ENCODE data around the gene SLC29A2. TPM values are rescaled to one million over a fixed set of nuclear protein-coding genes. Genes with fewer than 3 reads are reported as not detected.

Gene SLC29A2
- total and polyA plus RNA-seq, 2 donors (not counting 3 experiments of a cell fraction or from before 2014, with no cell fraction given), result 2.4 to 5.2 TPM

DNA sequence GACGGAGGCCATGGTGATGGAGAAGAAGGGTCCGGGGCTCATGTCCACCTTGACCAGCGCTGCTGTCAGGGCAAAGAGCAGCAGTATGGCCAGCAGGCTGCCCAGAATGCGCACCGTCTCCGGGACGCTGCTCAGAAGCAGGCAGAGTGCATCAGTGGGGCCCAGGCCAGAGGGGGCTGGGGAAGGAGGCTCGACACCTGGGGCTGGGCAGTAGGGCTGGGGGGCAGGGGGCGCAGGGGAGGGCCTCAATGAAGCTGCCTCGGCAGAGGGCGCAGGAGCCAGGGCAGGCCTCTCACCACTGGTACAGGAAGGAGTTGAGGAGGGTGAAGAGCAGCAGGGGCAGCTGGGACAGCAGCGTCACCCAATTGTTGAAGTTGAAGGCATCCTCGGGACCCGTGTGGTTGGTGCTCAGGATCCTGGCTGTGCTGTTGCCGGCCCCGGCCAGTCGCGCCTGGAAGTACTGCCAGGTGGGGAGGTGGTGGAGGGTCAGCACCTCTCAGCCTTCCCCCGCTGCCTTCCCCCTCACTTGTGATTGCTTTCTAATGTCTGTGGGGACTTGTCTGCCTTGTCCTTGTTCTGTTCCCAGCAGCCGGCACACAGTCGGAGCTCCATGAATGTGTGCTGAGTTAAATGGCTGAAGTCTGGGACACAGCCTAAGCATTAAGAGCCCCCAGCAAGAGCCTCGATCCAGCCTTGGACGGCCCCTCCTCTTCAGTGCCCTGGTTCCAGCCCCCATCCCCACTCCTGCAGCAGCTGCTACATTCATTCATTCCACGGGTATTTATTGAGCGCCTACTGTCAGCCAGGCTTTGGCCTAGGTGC is 2.3 kb downstream of the SLC29A2 start:
- Histone ChIP-seq H4K20me1 (replicated peaks; ENCODE audit: control insufficient read depth, extremely low read depth, insufficient read depth, low read length) (no peaks in the 10 kb centered on the region), H3K27ac (ENCODE audit: insufficient read depth, low read depth, low read length) (no peak overlapping the region), H3K9me3 (replicated peaks; ENCODE audit: control insufficient read depth, insufficient read depth, low read length) (no peaks in the 10 kb centered on the region), H2AFZ (ENCODE audit: low read depth, low read length) (no peak overlapping the region), H3K36me3 (ENCODE audit: control insufficient read depth in 2 of 2, extremely low read depth in 1 of 2, insufficient read depth in 2 of 2, low read length in 2 of 2) (no peaks in the 10 kb centered on the region), H3K79me2 (ENCODE audit: control insufficient read depth, insufficient read depth, low read length) (no peaks in the 10 kb centered on the region), H3K4me3 (replicated peaks in 1 of 3; ENCODE audit: insufficient read depth in 1 of 3, low read depth in 1 of 3, low read length in 3 of 3) (no peak overlapping the region), H3K27me3 (ENCODE audit: control insufficient read depth in 2 of 2, insufficient read depth in 2 of 2, low read length in 2 of 2) (peaks cover 10 to 16% of the 10 kb centered on the region in 2 experiments), H3K4me1 (ENCODE audit: control insufficient read depth, extremely low read depth, insufficient read depth, low read length) (peaks cover 7% of the 10 kb centered on the region), H3K4me2 (ENCODE audit: insufficient read depth, low read length) (no peak overlapping the region), H3K9ac (replicated peaks; ENCODE audit: extremely low read depth, insufficient read depth, low read length) (no peak overlapping the region), H3K9me1 (replicated peaks; ENCODE audit: control insufficient read depth, extremely low read depth, insufficient read depth, low read length) (no peaks in the 10 kb centered on the region)
- intact Hi-C loops (cut with micrococcal nuclease), result no loop called here
- BruUV-seq (replicated peaks), result no TSS peak
- ChIA-PET CTCF (interaction anchor here (1.0 to 3.8 kb wide), 2 partner anchors 17 to 19 kb away, joined by 3 to 29 read pairs; no protein-coding TSS in a partner anchor), POLR2A (no interaction called here)
- dilution Hi-C loops (cut with MboI; ENCODE audit: extremely low pct_ligation_motif_present, low sequenced_read_pairs), result no loop called here
- FAIRE-seq, result no peak
- TF ChIP-seq, protein P1, sequence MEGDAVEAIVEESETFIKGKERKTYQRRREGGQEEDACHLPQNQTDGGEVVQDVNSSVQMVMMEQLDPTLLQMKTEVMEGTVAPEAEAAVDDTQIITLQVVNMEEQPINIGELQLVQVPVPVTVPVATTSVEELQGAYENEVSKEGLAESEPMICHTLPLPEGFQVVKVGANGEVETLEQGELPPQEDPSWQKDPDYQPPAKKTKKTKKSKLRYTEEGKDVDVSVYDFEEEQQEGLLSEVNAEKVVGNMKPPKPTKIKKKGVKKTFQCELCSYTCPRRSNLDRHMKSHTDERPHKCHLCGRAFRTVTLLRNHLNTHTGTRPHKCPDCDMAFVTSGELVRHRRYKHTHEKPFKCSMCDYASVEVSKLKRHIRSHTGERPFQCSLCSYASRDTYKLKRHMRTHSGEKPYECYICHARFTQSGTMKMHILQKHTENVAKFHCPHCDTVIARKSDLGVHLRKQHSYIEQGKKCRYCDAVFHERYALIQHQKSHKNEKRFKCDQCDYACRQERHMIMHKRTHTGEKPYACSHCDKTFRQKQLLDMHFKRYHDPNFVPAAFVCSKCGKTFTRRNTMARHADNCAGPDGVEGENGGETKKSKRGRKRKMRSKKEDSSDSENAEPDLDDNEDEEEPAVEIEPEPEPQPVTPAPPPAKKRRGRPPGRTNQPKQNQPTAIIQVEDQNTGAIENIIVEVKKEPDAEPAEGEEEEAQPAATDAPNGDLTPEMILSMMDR (IDR thresholded peaks at IDR 0.05; ENCODE audit: extremely low read depth in 1 of 2, insufficient read depth in 1 of 2, low read depth in 1 of 2, low read length in 2 of 2), result no peak
- TF ChIP-seq MYC (IDR thresholded peaks at IDR 0.05; ENCODE audit: low read depth, low read length) (no peak), POLR2A (IDR thresholded peaks at IDR 0.05; ENCODE audit: low read depth, low read length) (no peak), GATA2 (IDR thresholded peaks at IDR 0.05; ENCODE audit: insufficient read depth, insufficient read length, low read depth, low read length) (no peak), EZH2 (IDR thresholded peaks at IDR 0.05; ENCODE audit: borderline replicate concordance, low read depth, low read length, severe bottlenecking) (no peak), JUN (IDR thresholded peaks at IDR 0.05; ENCODE audit: borderline replicate concordance, insufficient read depth, insufficient read length, low read depth) (no peak), POLR2AphosphoS5 (IDR thresholded peaks at IDR 0.05; ENCODE audit: insufficient read depth, low read depth, low read length) (no peak), FOS (IDR thresholded peaks at IDR 0.05; ENCODE audit: borderline replicate concordance, insufficient read depth, low read length) (no peak)
- TF ChIP-seq, protein P2, sequence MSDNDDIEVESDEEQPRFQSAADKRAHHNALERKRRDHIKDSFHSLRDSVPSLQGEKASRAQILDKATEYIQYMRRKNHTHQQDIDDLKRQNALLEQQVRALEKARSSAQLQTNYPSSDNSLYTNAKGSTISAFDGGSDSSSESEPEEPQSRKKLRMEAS (IDR thresholded peaks at IDR 0.05; ENCODE audit: insufficient read depth, insufficient read length), result no peak
- no peak for DNase-seq (ENCODE audit: low read depth, low spot score)
